Measurements from ENCODE around the gene ULK4. TPM values are rescaled to one million over a fixed set of nuclear protein-coding genes. Genes with fewer than 3 reads are reported as not detected.

Gene ULK4
- total and polyA plus RNA-seq, 9 donors: 2.4 to 58.7 (median 7.3) TPM

DNA sequence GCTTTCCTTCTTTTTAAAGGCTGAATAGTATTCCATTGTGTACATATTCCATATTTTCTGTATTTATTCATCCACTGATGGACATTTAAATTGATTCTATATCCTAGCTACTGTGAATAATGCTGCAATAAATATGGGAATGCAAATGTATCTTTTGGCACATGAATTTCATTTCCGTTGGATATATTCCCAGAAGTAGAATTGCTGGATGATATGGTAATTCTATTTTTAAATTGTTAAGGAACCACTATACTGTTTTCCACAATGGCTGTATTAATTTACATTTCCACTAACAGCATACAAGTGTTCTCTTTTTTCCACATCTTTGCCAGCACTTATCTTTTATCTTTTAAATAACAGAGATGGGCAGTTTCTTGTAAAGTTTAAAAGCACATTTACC lies 459.9 kb downstream of the ULK4 start:
- no peak for DNase-seq
- no peaks in the 10 kb centered on the region for H3K9me3 ChIP-seq
- no peak overlapping the region for H3K27ac ChIP-seq
- 38 to 43% (median 38%) methylated on average over 1 of the region's 1 CpG for WGBS, 3 donors
- intact Hi-C loops (cut with DNase I): no loop called here
- TF ChIP-seq POLR2A (IDR thresholded peaks at IDR 0.05) (no peak), EP300 (IDR thresholded peaks at IDR 0.05) (no peak)
- no peak overlapping the region for H3K4me3 ChIP-seq
- no peaks in the 10 kb centered on the region for H3K36me3 ChIP-seq
- H3K4me1 ChIP-seq (ENCODE audit: insufficient read depth): no peaks in the 10 kb centered on the region
- no peaks in the 10 kb centered on the region for H3K27me3 ChIP-seq

DNA sequence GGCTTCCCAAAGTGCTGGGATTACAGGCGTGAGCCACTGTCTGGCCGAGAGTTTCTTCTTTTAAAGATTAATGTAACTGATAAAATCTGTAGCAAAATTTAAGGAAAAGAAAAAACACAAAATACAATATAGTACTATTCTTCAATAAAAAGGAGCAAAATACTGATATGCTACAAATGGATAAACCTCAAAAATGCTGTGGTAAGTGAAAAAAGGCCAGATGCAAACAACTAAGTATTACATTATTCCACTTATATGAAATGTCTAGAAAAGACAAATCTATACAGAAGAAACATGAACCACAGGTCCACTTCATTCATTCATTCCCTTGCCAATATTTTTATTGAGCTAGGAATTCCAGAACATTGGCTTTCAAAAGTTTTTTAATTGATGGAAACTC lies 463.1 kb downstream of the ULK4 start:
- no peak overlapping the region for H3K27ac ChIP-seq
- no peaks in the 10 kb centered on the region for H3K4me1 ChIP-seq (ENCODE audit: insufficient read depth)
- no peaks in the 10 kb centered on the region for H3K9me3 ChIP-seq
- DNase-seq: no peak
- intact Hi-C loops (cut with DNase I): no loop called here
- H3K4me3 ChIP-seq: no peak overlapping the region
- 84 to 90% (median 89%) methylated on average over 2 of the region's 2 CpGs for WGBS, 3 donors
- H3K27me3 ChIP-seq: no peaks in the 10 kb centered on the region
- H3K36me3 ChIP-seq: no peaks in the 10 kb centered on the region
- TF ChIP-seq, protein P1, sequence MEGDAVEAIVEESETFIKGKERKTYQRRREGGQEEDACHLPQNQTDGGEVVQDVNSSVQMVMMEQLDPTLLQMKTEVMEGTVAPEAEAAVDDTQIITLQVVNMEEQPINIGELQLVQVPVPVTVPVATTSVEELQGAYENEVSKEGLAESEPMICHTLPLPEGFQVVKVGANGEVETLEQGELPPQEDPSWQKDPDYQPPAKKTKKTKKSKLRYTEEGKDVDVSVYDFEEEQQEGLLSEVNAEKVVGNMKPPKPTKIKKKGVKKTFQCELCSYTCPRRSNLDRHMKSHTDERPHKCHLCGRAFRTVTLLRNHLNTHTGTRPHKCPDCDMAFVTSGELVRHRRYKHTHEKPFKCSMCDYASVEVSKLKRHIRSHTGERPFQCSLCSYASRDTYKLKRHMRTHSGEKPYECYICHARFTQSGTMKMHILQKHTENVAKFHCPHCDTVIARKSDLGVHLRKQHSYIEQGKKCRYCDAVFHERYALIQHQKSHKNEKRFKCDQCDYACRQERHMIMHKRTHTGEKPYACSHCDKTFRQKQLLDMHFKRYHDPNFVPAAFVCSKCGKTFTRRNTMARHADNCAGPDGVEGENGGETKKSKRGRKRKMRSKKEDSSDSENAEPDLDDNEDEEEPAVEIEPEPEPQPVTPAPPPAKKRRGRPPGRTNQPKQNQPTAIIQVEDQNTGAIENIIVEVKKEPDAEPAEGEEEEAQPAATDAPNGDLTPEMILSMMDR (IDR thresholded peaks at IDR 0.05): no peak
- TF ChIP-seq EP300 (IDR thresholded peaks at IDR 0.05): no peak
- TF ChIP-seq POLR2A (IDR thresholded peaks at IDR 0.05): no peak

DNA sequence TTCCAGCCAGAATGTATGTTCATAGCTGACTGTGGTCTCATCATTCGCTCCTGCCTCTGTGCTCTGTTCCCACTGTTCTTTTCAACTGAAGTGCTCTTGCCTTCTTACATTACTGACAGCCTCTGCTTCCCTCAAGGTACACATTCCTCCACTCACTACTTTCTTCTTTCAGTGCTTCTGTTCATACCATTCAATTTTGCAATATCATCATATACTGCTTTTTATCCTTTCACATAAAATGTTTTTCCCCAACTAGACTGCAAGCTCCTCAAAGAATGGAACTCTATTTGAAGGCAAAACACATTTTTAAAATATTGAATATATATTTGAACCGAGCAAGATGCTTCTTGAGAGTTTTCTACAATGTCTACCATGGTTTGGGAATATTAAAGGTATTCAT lies 471.5 kb downstream of the ULK4 start:
- TF ChIP-seq, protein P1 (IDR thresholded peaks at IDR 0.05): no peak
- TF ChIP-seq EP300 (IDR thresholded peaks at IDR 0.05) (no peak), POLR2A (IDR thresholded peaks at IDR 0.05) (no peak)
- WGBS, 3 donors: 93 to 97% (median 95%) methylated on average over 2 of the region's 2 CpGs
- Histone ChIP-seq H3K27ac (no peak overlapping the region), H3K36me3 (no peaks in the 10 kb centered on the region), H3K4me1 (ENCODE audit: insufficient read depth) (no peaks in the 10 kb centered on the region), H3K27me3 (no peaks in the 10 kb centered on the region), H3K9me3 (no peaks in the 10 kb centered on the region), H3K4me3 (no peak overlapping the region)
- no peak for DNase-seq
- intact Hi-C loops (cut with DNase I): no loop called here

DNA sequence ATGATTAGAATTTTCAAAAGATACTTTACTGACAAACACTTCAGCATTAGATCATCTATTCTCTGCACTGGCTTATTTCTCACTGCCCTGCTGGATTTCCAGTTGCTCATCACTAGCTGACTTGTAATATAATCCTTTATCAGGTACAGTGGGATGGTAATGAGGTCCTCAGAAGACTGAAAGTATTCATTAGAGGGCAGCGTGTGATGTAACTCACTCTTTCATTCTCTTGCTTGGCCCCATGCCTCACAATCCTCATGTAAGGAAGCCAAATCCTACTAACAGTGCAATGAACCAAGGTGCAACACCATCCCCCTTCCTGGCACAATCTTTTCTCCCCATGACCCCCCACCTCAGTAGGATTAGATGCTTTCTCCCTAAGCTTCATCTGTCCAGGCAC lies 472.7 kb downstream of the ULK4 start:
- intact Hi-C loops (cut with DNase I): no loop called here
- no peaks in the 10 kb centered on the region for H3K4me1 ChIP-seq (ENCODE audit: insufficient read depth)
- no peaks in the 10 kb centered on the region for H3K9me3 ChIP-seq
- no peaks in the 10 kb centered on the region for H3K36me3 ChIP-seq
- no peak overlapping the region for H3K27ac ChIP-seq
- DNase-seq: no peak
- WGBS, 3 donors: 50 to 55% (median 54%) methylated on average over 1 of the region's 1 CpG
- no peaks in the 10 kb centered on the region for H3K27me3 ChIP-seq
- no peak overlapping the region for H3K4me3 ChIP-seq
- no peak for TF ChIP-seq POLR2A (IDR thresholded peaks at IDR 0.05)
- TF ChIP-seq EP300 (IDR thresholded peaks at IDR 0.05): no peak
- TF ChIP-seq, protein P1 (IDR thresholded peaks at IDR 0.05): no peak

DNA sequence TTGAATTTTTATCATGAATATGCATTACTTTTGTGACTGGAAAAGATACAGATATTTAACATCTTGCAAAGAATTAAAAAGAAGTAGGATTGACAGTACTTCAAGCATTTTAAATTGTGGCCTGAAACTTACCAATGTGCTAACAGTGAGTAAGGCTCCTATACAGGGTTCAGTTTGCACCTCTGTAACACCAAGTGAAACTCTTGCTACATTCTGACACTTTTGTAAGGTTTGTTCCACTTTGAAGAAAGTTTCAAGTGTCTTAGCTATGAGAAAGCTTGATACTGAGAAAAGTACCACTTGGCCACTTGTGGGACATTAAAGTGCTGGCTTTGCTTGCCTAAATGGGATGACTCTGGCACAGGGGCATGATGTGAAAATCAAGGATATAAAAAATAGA lies 473.4 kb downstream of the ULK4 start:
- no peak overlapping the region for H3K27ac ChIP-seq
- no peaks in the 10 kb centered on the region for H3K27me3 ChIP-seq
- intact Hi-C loops (cut with DNase I): no loop called here
- TF ChIP-seq POLR2A (IDR thresholded peaks at IDR 0.05) (no peak), EP300 (IDR thresholded peaks at IDR 0.05) (no peak)
- TF ChIP-seq, protein P1 (IDR thresholded peaks at IDR 0.05): no peak
- DNase-seq: no peak
- no peak overlapping the region for H3K4me3 ChIP-seq
- H3K36me3 ChIP-seq: no peaks in the 10 kb centered on the region
- H3K4me1 ChIP-seq (ENCODE audit: insufficient read depth): no peaks in the 10 kb centered on the region
- no peaks in the 10 kb centered on the region for H3K9me3 ChIP-seq

Data from ovary (tissue), 9 donors.